NCI-H1417 treated with DMSO at 0.1 percent for 48 hours (cell line): ENCODE measurements around the gene MYO7A.

Experiments
- DNase-seq: peaks from one replicate; lab custom pipeline; 2025; lab: John Stamatoyannopoulos, UW

Gene MYO7A

GRCh38 chr11:77127920-77128691 lies at the start of gene MYO7A:
TSS of gene MYO7A (plus strand) at chr11:77128246. CDS start at chr11:77130635, 2,389 bp downstream.
- peak; percentile 25 for DNase-seq

GRCh38 chr11:77079666-77080065 lies 48.4 kb upstream of the MYO7A start:
- DNase-seq = no peak

DNA sequence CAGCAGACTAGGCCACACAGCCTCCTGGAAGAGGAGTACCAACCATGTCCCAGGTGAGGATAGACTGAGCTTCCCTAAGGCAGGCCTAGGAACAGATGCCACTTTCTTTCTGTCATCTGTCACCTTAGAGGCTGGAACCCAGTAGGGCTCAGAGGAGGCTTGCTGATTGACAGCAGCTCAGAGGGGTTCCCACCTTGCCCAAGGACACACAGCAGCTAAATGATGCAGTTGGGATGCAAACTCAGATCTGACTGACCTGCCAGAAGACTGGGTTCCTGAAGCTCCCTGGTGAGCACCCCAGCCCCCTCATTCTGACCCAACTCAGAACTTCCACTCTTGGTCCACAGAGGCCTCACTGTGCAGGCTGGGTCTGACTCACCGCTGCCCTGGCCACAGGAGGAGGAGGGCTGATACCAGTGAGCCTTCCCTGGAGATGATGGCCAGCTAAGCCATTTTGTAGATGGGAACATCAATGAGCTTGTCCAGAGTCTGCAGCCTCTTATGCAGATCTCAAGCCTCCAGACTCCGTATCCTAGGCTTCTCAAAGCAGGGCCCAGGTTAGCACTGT lies 47.3 kb upstream of the MYO7A start:
- DNase-seq = no peak

DNA sequence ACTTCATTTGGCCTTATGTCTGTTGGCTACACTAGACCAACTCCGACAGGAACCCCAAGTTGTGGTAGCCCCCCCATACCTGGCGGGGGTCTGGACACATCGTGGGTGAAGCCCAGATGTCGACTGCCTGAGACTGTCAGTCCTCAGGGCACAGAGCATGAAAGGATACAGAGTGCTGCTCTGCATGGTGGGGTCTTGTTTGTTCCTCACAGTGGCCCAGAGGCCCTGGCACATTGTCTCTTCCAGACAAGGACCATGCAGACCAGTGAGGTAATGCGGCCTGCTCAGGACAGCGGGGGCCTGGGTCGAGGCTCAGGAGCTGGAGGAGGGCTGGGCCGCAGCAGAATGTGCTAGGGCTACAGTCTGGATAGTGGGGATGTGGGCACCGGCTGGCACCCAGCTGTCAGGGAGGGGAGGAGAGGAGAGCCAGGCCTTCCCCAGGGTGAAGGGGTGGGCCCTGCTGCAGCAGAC lies 46.6 kb upstream of the MYO7A start:
- DNase-seq = no peak

DNA sequence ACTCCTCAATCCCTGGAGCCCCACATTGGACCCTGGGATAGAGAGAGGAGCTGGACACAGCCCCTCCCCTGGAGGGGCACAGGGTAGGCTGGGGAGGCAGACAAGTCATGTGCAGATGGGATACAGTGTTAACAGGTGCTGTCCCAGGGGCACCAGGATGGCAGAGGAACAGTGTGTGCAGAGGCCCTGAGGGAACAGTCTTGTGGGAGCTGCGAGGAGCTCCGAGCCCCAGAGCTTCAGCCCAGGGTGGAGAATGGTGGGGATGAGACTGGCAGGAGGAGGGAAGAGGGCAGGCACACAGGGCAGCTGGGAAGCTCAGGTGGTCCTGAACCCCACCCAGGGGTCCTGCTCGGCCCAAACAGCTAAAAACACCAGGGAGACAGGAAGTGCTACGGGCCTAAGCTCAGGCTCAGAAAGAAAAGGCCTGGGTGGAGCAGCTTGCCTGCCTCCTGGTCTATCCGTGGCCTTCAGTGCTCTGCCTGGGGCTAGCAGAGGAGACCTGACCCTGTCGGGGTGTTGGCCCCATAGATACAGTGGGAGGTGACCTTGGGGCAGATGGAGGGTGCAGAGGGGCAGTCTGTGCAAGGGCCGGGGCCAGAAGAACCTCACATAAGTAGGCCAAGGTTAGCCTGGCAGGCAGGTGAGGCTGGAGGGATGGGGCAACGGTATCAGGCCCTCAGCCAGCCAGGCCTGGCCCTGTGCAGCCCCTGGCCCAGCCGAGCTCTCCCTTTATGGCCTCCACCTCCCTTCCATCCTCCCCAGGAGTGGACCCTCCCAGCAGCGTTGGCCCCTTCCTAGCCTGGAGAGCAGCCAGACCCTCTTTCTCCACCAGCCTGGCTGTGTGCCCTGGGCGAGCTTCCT lies 45.8 kb upstream of the MYO7A start:
- no peak for DNase-seq

DNA sequence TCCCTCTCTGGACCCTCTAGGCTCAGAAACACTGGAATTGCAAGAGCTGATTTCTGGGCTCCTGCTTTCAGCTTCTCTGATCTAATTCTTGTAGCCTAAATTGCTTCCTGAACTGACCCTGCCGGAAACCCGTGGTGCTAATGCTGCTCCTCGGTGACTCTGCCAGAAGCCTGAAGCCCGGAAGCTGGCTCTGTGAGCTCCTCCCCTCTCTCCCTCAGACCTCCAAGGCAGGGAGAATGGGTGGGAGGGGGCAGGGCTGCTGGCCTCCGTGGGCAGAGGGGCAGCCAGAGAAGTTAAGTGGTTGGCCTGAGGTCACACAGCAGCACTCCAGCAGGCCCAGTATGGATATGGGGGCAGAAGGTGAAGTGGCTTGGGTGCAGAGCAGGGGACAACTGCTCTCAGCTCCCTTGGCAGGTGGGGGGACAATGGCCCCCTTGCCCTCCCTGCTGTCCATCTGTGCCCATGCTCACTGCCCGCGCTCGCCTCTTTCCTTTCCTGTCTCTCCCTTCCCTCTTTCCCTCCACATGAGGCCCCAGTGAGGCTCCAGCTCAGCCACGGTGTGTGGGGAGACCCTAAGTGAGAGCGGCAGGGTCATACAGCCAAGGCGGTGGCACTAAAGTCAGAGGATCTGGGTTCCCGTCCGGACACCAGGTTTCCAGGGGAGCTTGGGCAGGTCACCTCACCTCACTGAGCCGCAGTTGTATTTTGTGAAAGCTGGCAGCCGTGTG lies 45.0 kb upstream of the MYO7A start:
- DNase-seq = no peak

DNA sequence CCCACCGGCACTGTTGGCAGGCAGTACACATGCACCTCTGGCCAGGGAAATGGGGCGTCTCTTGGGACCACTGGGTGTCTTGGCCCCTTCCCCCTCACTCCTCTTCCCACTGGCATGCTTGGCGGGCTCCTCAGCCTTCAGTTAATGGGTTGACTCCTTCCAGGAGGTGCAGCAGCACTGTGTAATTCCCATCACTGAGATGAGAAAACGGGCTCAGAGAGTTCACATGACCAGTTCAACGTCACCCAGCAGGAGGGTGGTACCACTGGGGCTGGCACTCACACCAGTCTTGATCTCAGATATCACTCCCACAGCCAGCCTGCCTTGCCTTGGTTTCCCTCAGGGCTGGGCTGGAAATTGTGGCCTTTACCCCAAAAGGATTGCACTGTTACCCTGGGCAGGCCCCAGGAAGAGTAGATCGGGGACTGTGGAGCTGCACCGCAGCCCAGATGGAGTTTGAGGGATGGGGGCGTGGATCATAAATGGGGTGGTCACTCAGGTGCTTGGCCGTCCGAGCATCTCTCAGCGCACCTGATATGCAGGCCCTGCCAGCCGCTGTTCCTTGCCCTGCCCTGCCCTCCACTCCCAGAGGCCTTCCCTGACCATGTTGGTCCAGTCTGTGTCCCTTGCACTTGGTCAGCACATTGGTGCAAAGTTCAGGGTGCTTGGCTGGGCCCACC lies 44.3 kb upstream of the MYO7A start:
- DNase-seq = no peak

GRCh38 chr11:77084581-77085191 lies 43.4 kb upstream of the MYO7A start:
- no peak for DNase-seq

GRCh38 chr11:77085652-77086051 lies 42.4 kb upstream of the MYO7A start:
- DNase-seq = no peak

- no peak for DNase-seq
These were observed 41.2 kb upstream of the MYO7A start for GRCh38 chr11:77086521-77087472.

DNA sequence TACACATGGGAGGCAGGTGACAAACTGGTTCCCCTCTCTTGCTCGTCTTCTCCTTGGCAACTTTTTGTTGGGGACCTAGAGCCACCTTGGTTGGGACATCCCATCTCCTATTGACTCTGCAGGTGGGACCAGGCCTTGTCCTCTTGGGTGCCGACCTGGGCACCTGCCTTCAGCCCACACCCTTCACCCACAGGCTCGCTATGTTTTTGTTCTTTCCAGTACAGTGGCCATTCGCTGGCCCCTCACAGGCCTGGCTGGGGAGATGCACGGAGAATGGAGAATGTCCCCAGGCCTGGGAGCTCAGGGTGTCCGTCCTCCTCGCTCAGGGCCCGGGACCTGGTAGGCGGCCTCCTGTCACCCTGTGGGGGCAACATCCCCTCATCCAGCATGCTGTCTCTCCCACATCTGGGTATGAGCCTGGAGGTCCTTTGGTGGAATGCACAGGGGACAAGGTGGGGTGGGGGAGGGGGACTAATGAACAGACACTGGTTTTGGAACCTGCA lies 40.3 kb upstream of the MYO7A start:
- DNase-seq = no peak

DNA sequence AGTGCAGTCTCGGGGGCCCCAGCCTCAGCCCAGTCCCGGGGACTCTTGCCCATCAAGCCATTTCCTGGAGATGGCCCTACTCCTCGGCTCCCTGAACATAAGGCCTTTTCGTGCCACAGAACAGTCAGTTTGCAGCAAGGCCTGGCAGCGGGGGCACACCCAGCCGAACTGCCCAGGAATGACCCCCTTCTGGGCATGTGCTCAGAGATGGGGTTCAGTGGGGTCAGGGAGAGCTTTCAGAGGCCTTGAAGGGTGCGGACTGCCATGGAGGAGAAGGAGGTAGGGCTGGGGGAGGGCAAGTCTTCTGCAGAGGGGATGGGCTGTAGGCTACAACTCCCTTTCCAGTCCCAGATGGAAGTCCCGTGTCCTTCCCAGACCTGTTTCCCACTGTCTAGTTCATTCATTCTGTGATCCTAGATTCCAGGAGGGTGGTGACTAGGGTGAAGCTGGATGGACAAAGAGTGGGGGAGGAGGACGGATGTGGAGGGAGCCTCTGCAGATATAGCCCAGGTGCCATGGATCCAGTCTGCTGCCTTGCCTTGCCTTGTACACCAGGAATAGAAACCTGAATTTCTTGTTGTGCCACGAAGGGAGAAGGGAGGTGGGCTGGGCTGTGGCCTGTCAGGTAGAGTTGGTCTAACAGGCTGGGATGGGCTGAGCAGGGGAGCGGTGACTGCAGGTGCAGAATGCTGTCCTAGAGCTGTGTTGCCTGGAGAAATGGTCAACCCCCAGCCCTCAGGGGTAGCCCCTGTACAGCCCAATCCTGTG lies 39.6 kb upstream of the MYO7A start:
- no peak for DNase-seq

DNA sequence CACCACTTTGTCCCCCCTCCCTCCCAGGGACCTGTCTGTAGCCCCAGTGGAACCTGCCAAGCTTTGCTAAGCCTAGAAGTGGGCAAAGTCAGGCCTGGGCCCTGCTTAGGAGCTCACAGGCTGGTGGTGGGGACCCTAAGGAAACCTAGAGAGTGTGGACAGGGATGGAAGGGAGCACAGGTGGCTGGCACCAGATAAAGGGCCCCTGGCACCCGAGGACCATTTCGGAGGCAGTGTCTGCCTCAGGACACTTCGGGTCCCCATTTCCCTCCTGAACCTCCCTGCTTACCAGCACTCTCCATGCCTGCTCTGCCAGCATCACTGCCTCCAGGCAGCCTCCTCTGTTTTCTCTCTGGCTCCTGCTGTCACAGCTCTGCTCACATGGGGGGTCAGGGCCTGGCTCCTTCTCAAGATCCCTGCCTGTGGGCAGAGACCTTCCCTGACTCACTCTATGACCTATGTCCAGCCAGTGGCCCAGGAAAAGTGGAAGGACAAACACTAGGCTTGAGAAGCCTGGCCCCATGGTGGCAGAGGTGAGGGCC lies 39.0 kb upstream of the MYO7A start:
- no peak for DNase-seq

GRCh38 chr11:77090046-77090372 lies 38.0 kb upstream of the MYO7A start:
- no peak for DNase-seq

GRCh38 chr11:77090373-77091111 lies 37.5 kb upstream of the MYO7A start:
- no peak for DNase-seq

DNA sequence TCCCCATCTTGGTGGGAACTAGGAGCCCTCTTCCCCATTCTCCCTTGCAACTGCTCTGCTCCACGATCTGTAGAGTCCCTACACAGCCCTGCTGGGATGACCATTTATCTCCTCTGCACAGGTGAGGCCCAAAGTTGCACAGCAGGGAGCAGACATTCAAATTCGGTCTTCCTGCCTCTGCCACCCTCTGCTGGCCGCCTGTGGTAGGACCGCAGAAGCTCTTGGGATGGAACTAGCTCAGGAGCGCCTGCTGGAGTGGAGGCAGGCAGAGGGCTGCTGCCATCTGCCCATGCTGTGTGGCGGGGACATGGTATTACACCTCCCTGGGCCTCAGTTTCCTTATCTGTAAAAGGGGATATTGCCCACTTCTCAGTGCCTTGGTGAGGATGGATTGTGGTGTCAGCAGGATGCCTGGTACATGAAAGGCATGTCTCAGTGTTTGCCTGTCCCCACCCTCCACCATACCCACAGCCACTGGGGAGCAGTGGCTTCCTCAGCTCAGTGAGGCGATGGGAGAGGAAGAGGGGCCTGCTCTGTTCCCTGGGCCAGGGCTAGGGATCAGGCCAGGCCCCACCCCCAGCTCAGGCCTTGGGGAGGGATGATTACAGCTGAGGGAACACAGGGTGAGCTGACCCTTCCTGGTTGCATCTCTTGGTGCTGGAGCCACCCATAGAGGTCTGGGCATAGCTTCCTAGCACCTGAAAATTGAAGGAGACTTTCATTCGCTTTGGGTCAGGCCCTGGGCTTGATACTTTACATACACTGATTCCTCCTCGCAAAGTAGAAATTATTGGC lies 36.7 kb upstream of the MYO7A start:
- peak; percentile 29 for DNase-seq

DNA sequence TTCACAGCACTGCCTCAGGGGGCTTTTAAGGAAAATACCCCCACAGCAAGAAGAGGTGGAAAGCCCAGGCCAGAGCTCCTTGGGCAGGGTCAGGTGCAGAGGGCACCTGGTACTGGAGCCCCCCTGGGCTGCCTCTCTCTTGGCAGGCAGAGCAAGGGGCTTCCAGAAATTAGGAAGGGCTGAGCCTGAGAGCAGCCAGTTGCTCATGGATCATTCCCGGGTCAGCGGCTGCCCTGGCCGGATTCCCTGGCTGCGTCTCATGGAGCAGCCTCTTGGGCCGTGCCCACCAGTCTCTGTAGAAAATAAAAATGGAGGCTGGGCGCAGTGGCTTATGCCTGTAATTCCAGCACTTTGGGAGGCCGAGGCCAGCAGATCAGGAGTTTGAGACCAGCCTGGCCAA lies 35.7 kb upstream of the MYO7A start:
- DNase-seq = no peak
